GM21737 (cell line): ENCODE results near the gene CD7.
"Not testable (repeated sequence)": the region's sequence is repeated elsewhere in the genome, so short reads cannot be mapped to it uniquely, and the experiment has no call there.

Experiments
- ATAC-seq: cut with Tn5 transposase; IDR thresholded peaks from one replicate; pipeline ENCODE4 v1.9.1; 2021; ENCODE audit warnings: mild to moderate bottlenecking, moderate library complexity; ENCODE audit not compliant: unreplicated experiment

Gene CD7

GRCh38 chr17:82317394-82318168 lies at the start of gene CD7:
Gene CD7 (minus strand): TSS chr17:82317608. CDS start chr17:82317495, 113 bp downstream.
- ATAC-seq = no peak

- no peak for ATAC-seq
Measured at GRCh38 chr17:82366749-82367148, 49.3 kb upstream of the CD7 start.

DNA sequence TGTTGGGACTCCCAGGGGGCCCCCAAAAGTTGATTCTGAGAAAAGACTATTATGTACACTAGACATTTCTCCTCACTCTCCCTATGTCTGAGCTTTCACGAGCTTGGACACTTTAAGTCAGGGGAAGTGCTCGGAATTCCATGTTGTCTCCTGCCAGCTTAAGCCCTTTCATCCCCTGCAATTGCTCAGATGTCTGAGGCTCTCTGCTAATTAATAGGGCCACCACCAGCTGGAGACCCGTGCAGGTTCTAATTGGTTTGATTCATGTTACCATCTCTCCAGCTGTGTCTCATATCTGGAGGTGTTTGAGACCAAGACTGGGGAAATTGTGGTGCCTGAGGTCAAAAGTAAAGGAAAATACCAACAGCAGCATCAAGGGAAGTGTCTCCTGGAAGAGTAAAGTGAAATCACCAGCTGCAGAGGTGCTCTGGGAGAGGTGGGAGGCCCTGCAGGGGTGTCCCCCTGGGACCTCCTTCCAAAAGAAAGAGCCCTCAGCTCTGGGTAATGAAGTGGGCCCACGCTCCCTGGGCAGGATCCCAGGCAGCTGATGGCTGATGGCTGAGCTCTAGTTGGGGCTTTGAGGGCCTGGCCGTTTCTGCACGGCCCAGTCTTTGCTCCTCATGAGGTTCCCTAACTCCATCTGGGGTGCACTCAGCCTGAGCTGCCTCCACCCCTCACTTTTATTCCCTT lies 48.3 kb upstream of the CD7 start:
- ATAC-seq = no peak

DNA sequence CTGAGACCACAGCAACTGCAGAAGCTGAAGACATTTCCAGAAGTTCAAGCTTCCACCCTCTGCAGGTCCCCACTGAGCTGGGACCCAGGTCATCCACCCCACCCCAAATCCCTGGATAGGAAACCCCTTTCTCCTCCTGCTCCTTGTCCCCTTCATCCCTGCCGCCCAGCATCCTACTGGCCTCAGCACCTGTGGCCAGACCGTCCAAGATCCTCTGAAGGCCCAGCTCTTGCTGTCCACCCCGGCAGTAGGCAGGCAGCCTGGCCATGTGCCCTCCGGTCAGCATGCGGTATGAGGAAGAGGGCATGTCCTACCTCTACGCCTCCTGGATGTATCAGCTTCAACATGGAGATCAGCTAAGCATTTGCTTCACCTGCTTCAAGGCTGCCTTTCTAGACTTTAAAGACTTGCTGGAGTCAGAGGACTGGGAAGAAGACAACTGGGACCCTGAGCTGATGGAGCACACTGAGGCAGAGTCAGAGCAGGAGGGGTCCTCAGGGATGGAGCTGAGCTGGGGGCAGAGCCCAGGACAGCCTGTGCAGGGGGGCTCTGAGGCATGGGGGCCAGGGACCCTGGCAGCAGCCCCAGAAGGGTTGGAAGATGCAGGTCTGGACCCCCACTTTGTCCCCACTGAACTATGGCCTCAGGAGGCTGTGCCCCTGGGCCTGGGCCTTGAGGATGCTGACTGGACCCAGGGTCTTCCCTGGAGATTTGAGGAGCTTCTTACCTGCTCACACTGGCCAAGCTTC lies 44.7 kb upstream of the CD7 start:
- ATAC-seq = no peak

GRCh38 chr17:82359451-82360074 lies 42.2 kb upstream of the CD7 start:
- not testable (repeated sequence) for ATAC-seq

DNA sequence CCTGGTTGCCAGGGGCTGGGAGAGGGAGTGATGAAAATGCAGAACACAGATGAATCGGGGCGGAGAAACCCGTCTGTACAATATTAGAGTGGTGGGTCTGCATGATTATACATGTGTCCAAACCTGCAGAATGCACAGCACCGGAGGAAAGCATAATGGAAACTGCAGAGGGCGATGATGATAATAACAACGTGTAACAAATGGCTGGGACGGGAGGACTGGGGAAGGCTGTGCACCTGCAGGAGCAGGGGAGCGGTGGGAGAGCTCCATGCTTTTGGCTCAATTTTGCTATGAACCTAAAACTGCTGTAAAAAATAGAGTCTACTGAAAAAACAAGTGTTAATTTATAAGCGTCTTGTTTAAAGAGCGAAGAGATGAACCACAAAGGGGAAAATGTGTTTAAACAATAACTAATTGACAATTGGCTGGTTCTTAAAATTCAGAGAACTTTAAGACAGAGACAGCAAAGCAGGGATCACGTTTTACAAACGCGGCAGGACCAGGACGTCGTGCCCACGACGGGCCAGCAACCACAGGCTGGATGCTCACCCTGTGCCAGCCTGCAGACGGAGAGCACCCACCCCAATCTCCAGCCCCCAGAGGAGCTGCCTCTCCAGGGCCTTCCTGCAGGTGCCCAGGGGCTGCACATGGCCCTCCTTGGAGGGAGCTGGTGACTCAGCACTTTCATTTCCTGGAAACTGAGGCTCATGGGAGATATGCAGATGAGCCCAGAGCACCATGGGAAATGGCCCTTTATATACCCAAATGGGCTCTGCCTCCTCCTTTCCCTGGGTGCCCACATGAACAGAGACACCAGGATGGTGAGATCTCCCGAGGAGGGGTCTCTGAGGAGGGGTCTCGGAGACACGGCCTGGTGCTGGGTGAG lies 41.3 kb upstream of the CD7 start, which contains the start of gene TEX19:
TEX19 (plus strand) TSS at position 783 of the 886 bp plus-strand sequence. CDS start 2,904 bp downstream, outside the sequence.
- ATAC-seq = no peak

GRCh38 chr17:82357394-82357793 lies 40.0 kb upstream of the CD7 start:
- no peak for ATAC-seq

GRCh38 chr17:82356845-82357355 lies 39.5 kb upstream of the CD7 start:
- no peak for ATAC-seq

DNA sequence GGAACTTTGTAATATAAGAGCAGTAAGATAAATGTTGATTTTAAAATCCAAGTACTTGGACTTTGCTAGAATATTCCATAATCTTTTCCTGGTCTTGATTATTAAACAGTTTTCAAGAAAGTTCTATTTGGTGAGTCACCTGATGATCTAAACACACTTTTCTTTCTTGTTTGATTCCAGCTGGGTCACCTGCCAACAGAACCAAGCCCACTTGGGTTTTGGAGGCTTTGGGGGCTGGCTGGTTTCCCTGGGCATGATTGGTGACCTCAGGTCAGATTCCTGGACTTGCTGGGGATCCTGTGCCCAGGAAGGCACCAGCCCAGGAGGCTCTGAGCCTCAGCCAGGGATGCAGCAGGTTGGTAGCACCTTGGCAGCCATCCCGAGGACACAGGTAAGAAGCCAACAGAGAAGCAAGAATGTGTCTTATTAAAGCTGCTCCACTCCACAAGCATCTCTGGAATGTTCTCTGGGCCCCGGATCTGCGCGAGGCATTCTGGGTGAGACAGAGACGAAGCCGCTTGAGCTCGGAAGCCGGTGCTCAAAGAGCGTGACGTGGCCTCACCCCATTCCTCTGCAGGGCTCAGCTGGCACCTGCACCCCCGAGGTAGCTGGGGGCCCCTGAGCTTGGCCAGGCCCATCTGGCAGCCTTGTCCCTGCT lies 38.5 kb upstream of the CD7 start:
- ATAC-seq = no peak

GRCh38 chr17:82354804-82355308 lies 37.4 kb upstream of the CD7 start:
- ATAC-seq = no peak

DNA sequence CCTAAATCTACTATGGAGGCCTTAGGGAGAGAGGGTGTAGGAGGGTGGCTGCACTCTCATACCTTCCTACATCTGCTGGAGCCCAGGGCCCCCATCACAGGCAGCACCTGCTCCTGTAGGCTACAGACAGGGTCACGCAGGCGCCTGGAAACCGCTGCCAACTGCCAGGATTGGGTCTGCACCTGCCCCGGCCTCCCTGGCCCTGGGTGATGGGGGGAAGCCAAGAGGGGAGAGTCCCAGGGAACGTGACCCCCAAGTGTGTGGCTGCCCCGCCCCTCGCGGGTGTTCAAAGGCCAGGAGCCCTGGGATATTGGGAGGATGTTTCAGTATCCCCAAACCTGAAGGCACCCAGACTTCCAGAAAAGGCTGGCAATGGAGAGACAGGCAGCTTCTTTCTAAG lies 36.1 kb upstream of the CD7 start:
- no peak for ATAC-seq

DNA sequence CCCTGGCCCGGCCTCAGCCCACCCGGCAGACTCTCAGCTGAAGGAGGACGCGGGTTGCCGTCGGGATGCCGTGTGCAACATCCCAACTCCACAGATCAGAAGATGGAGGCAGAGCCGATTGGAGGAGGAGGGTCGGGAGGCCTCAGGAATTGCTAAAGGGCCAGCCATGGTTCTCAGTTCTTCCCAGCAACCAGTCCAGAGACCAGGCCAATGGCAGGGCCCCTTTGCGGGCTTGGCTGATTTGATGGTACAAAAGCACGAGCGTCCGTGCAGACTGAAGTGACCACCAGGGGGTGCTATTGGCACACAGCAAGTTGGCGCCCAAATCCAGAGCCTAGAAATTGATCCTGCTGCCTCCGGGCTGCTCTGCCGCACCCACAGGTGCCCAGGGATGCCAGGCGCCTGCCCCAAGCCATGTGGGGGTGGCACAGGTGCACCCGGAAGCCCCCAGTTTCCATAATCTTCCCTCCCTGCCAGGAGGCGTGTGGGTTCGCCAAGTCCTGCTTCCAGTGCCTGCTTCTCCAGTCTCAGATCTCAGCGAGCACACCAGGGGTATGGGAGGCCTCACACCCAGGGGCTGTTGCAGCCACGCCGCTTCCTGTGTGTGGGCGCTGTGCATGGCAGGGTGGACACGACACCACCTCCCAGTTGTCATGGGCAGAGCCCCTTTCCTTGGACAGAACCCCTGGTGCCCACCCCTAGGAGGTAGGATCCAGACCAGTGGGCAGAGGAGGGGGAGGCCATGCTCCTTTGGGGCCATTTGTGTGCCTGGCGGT lies 34.5 kb upstream of the CD7 start:
- ATAC-seq = peak; percentile 42

GRCh38 chr17:82351254-82351712 lies 33.9 kb upstream of the CD7 start:
- ATAC-seq = peak; percentile 59

DNA sequence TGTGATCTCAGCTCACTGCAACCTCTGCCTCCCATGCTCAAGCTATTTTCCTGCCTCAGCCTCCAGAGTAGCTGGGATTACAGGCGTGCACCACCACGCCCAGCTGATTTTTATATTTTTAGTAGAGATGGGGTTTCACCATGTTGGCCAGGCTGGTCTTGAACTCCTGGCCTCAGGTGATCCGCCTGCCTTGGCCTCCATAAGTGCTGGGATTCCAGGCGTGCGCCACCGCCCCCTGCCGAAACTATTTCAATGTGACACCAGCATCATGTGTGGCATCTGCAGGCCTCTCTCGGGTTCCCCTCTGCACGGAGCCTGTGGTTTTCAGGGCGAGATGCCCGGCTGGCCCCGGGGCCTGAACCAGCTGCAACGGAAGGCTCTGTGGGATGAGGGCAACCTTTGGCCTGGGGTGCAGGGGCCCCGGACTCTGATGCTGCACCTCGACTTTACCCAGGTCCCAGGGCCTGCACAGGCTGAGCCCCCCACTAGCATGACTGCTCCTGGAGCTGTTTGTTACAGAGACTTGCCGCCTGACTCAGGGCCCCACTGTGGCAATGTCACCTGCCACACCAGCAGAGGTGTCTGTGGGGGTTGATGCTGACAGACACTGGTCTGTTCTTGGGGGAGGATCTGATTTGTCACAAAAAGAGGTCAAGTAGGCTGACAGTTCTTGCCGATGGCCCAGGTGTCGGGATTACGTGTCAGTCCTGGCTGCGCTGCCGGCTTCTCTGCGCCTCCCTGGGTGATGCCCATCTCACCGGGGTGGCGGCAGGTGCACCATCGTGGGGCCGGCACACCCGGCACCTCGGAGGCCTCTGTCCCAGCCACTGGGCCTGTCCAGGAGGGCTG lies 33.0 kb upstream of the CD7 start:
- ATAC-seq = no peak

GRCh38 chr17:82349287-82349701 lies 31.9 kb upstream of the CD7 start:
- no peak for ATAC-seq

DNA sequence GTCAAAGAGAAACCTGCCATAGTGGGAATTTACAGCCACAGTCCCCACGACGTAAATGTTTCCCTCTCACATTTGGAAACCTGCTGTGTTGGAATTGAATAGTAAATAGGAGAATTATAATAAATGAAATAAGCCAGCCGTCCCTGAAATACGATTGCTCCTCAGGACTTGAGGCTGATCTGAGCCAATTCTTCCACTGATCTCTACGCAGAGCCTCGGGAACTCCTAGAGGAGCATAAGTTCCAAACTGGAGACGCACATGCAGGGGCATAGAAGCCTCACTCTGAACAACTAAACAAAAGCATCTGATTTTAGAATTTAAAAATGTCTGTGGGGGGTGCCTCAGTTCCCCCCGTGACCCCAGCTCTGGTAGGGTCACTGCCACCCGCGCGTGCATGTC lies 31.5 kb upstream of the CD7 start:
- no peak for ATAC-seq

DNA sequence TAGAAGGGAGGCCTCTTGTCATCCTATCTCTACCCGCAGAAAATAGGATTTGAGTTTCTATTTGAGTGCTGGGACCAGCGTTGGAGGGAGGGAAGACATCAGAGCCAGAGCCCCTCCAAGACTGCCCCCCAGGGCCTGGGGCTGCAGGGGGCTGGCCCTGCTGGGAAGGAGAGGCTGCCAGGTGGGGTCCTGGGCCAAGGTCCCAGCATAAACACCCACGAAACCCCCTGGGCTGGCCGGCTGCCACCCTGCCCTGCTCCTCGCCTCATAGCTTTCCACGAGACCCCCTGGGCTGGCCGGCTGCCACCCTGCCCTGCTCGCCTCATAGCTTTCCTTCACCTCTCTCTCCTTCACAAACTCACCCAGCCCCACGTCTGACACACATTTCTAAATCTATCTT lies 31.0 kb upstream of the CD7 start:
- no peak for ATAC-seq
